GM12874 (cell line): ENCODE data around the gene PRPS1L1.

ENCODE experiments used
- TF ChIP-seq, protein P1 (sequence below): IDR thresholded peaks from 2 replicates; pipeline ENCODE4 v1.5.1; 2011; ENCODE audit warnings: low read depth, mild to moderate bottlenecking, control low read depth, low read length, moderate library complexity; ENCODE audit not compliant: insufficient read depth

PRPS1L1 gene

DNA sequence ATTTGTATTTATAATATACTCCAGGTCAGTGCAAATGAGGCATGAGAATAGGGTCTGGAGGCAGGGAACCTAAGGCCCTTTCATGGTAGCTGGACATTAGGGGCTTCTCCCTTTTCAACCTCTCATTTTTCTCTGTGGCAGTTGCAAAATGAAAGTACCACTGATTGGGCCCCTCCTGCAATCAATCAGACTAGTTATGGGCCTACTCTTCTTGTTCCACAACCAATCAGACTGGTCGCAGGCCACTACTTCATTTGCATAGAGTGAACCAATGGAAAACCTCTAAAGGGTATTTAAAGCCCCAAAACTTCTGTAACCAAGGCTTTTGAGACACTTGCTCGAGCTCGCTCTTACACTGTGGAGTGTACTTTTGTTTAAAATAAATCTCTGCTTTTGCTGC is 10.0 kb upstream of the PRPS1L1 start:
- TF ChIP-seq, protein P1, sequence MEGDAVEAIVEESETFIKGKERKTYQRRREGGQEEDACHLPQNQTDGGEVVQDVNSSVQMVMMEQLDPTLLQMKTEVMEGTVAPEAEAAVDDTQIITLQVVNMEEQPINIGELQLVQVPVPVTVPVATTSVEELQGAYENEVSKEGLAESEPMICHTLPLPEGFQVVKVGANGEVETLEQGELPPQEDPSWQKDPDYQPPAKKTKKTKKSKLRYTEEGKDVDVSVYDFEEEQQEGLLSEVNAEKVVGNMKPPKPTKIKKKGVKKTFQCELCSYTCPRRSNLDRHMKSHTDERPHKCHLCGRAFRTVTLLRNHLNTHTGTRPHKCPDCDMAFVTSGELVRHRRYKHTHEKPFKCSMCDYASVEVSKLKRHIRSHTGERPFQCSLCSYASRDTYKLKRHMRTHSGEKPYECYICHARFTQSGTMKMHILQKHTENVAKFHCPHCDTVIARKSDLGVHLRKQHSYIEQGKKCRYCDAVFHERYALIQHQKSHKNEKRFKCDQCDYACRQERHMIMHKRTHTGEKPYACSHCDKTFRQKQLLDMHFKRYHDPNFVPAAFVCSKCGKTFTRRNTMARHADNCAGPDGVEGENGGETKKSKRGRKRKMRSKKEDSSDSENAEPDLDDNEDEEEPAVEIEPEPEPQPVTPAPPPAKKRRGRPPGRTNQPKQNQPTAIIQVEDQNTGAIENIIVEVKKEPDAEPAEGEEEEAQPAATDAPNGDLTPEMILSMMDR: no peak

GRCh38 chr7:18036783-18037182 is 9.1 kb upstream of the PRPS1L1 start:
- TF ChIP-seq, protein P1: no peak

DNA sequence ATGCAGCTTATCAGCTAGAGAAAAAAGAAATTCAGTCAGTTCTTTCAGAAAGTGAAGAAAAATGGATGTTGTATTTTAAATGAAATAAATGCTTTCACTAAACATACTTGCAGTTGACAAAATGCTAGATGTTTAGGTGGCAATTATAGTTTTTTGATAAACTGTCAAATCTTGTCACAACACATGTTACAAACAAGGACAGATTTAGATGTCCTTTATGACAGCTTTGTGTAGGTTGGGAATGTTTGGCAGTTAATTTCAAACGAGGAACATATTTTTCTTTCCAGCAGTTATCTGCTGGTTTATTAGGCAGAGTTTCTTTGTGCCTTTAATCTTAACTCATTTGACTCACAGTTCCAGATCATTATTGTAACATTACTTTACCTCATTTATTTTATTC is 3.1 kb upstream of the PRPS1L1 start:
- TF ChIP-seq, protein P1: no peak

DNA sequence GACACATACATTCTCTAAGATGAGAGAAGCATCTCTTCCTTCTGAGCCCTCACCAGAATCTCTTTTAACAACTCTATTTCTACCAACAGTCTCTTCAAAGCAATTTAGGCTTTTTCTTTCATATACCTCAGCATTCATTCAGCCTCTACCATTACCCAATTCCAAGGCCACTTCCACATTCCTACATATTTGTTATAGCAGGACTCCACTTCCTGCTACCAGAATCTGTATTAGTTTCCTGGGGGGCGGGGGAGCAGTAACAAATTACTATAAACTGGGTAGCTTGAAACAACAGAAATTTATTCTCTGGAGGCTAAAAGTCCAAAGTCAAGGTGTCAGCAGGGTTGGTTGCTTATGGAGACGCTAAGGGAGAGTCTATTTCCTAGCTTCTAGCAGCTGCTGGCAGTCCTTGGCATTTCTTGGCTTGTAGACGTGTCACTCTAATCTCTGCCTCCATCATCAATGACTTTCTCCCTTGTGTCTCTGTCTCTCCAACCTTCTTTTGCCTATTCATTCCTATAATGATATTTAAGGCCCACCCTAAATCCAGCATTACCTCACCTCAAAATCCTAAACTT is 7.4 kb downstream of the PRPS1L1 start:
- TF ChIP-seq, protein P1: no peak

GRCh38 chr7:18019555-18019954 is 8.1 kb downstream of the PRPS1L1 start:
- TF ChIP-seq, protein P1: no peak

DNA sequence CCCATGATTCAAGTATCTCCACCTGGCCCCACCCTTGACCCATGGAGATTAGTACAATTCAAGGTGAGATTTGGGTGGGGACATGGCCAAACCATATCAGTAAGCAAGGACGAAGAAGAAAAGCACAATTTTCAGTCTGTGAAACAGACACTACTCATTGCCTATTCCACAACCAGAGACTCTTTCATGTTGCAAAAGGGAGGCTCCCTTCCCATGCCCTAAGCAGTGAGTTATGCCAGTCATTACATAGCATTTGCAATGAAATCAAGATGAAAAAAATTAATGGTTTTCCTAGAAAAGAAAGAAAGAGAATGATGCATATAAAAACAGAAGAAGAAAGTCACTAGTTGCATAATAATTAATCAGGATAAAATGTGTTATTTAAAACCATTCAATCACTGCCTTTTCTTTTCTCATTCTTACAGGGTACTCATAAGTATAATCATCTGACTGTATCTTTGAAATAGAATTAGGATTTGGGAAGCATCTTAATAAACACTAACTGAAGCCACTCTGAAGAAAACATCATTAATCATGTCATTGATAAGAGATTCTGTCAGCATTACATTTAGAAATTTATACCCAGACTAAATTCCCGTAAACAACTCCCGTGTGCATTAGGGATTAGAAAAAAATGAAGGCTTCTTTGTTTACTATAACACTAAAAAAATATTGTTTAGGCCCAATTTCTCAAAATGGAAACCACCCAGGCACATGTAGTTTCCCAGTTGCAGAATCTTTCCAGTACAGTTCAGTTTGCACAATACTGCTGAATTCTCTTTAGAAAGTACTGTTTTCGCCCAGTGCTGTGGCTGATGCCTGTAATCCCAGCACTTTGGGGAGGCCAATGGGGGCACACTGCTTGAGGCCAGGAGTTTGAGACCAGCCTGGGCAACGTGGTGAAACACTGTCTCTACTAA is 9.1 kb downstream of the PRPS1L1 start:
- TF ChIP-seq, protein P1: no peak

DNA sequence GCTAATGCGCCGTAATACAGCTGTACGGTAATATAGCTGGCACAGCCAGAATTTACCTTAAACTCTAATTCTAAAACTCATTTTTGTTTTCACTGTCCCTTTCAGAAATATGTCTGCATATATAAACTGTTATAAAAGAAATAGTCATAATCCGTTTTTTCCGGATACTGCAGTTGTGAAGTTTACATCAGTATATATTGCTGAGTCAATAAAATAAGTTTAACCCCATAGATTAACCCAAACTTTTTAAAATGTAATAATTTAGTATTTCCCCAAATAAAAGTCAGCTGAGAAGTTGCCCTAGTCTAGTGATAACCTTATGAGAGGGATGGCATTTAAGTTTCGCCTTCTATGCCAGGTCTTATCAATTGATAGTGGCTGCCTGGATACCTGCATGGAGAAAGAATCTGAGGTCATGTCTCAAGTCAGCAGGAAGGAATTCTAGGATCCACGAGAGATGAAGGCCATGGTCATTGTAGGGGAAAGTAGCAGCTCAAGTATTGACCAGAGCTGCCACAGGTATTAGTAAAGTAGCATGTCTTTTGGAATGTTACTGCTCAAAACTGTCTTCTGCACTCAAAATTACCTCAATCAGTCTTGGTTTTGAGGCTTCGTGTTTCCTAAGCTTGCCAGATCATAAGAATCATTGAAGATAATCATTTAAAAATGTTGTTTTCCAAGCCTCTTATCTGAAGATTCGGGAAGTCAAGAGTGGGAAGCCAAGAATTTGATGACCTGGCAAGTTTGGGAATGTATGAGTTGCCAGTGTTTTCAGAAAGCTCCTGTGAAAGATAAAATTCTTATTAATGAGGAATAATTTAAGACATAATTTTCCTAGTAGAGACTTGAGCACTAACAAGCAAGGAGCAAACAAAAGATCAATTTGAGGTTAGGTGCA is 10.8 kb downstream of the PRPS1L1 start:
- TF ChIP-seq, protein P1: no peak
